Measurements from ENCODE around the gene PCBP3. TPM values are rescaled to one million over a fixed set of nuclear protein-coding genes. Genes with fewer than 3 reads are reported as not detected.
"Not testable (repeated sequence)": the region's sequence is repeated elsewhere in the genome, so short reads cannot be mapped to it uniquely, and the experiment has no call there.

PCBP3 gene
- total RNA-seq, 1 donor from 2014 or later = 0.72 TPM

GRCh38 chr21:45974073-45975019 is 330.8 kb downstream of the PCBP3 start:
- ATAC-seq = peak; percentile 4

GRCh38 chr21:45975020-45975666 is 331.6 kb downstream of the PCBP3 start:
- ATAC-seq = no peak

GRCh38 chr21:45975667-45976409 is 332.3 kb downstream of the PCBP3 start:
- not testable (repeated sequence) for ATAC-seq

GRCh38 chr21:45976701-45977311 is 333.3 kb downstream of the PCBP3 start:
- ATAC-seq = no peak

- ATAC-seq = no peak
Measured at GRCh38 chr21:45977396-45977795, 333.9 kb downstream of the PCBP3 start.

GRCh38 chr21:45979141-45979631 is 335.7 kb downstream of the PCBP3 start:
- no peak for ATAC-seq

GRCh38 chr21:45979651-45980050 is 336.1 kb downstream of the PCBP3 start:
- no peak for ATAC-seq

- no peak for ATAC-seq
Measured at GRCh38 chr21:45980271-45980670, 336.7 kb downstream of the PCBP3 start.

- no peak for ATAC-seq
Measured at GRCh38 chr21:45980697-45981096, 337.2 kb downstream of the PCBP3 start.

GRCh38 chr21:45981151-45982091 is 337.9 kb downstream of the PCBP3 start, which contains the start of gene COL6A1:
Gene COL6A1 (plus strand): TSS chr21:45981770. CDS start chr21:45981851, 81 bp downstream.
- ATAC-seq = peak; percentile 56

- ATAC-seq = no peak
Measured at GRCh38 chr21:45982092-45982757, 338.7 kb downstream of the PCBP3 start.

GRCh38 chr21:45982758-45983648 is 339.5 kb downstream of the PCBP3 start:
- no peak for ATAC-seq

- no peak for ATAC-seq
Measured at GRCh38 chr21:45983649-45983965, 340.1 kb downstream of the PCBP3 start.

- ATAC-seq = no peak
Measured at GRCh38 chr21:45983981-45984551, 340.5 kb downstream of the PCBP3 start.

GRCh38 chr21:45984584-45985095 is 341.1 kb downstream of the PCBP3 start:
- no peak for ATAC-seq

GRCh38 chr21:45985471-45986315 is 342.2 kb downstream of the PCBP3 start:
- ATAC-seq = no peak

- no peak for ATAC-seq
Measured at GRCh38 chr21:45986316-45987051, 343.0 kb downstream of the PCBP3 start.

All from esophagus mucosa (tissue), 1 donor.